ENCODE results near the gene ZNF524. TPM values are rescaled to one million over a fixed set of nuclear protein-coding genes. Genes with fewer than 3 reads are reported as not detected.
"Not testable (repeated sequence)": the region's sequence is repeated elsewhere in the genome, so short reads cannot be mapped to it uniquely, and the experiment has no call there.

Gene ZNF524
- polyA plus RNA-seq, 2 donors = 24.6 to 30.5 TPM

GRCh38 chr19:55566823-55567222 lies 33.3 kb upstream of the ZNF524 start:
- 37 to 41% methylated on average over 9 of the region's 9 CpGs for WGBS, 2 donors
- no peak overlapping the region for H3K27ac ChIP-seq (ENCODE audit: low read depth in 2 of 2, low read length in 1 of 2)

GRCh38 chr19:55567708-55568328 lies 32.3 kb upstream of the ZNF524 start:
- Histone ChIP-seq H3K9me3 (ENCODE audit: control insufficient read depth in 2 of 2, insufficient read depth in 1 of 2, low read depth in 1 of 2, low read length in 1 of 2) (no peaks in the 10 kb centered on the region), H3K27ac (ENCODE audit: low read depth in 2 of 2, low read length in 1 of 2) (no peak overlapping the region), H3K4me3 (ENCODE audit: low read depth in 1 of 2, low read length in 2 of 2) (no peak overlapping the region), H3K27me3 (ENCODE audit: control insufficient read depth in 1 of 2, insufficient read depth in 2 of 2, low read length in 2 of 2) (peaks cover 0 to 3% of the 10 kb centered on the region in 2 donors), H3K36me3 (ENCODE audit: control insufficient read depth in 2 of 2, insufficient read depth in 2 of 2, low read length in 1 of 2) (no peaks in the 10 kb centered on the region), H3K4me1 (ENCODE audit: control insufficient read depth in 2 of 2, insufficient read depth in 2 of 2, low read length in 1 of 2) (no peaks in the 10 kb centered on the region)

More at GRCh38 chr19:55566823-55567222, 33.3 kb upstream of the ZNF524 start:
- Histone ChIP-seq H3K27me3 (ENCODE audit: control insufficient read depth in 1 of 2, insufficient read depth in 2 of 2, low read length in 2 of 2) (peaks cover 0 to 3% of the 10 kb centered on the region in 2 donors), H3K9me3 (ENCODE audit: control insufficient read depth in 2 of 2, insufficient read depth in 1 of 2, low read depth in 1 of 2, low read length in 1 of 2) (no peaks in the 10 kb centered on the region), H3K4me1 (ENCODE audit: control insufficient read depth in 2 of 2, insufficient read depth in 2 of 2, low read length in 1 of 2) (no peaks in the 10 kb centered on the region), H3K36me3 (ENCODE audit: control insufficient read depth in 2 of 2, insufficient read depth in 2 of 2, low read length in 1 of 2) (no peaks in the 10 kb centered on the region), H3K4me3 (ENCODE audit: low read depth in 1 of 2, low read length in 2 of 2) (no peak overlapping the region)

GRCh38 chr19:55569477-55569876 lies 30.6 kb upstream of the ZNF524 start:
- not testable (repeated sequence) for H3K27me3 ChIP-seq (ENCODE audit: control insufficient read depth in 1 of 2, insufficient read depth in 2 of 2, low read length in 2 of 2); H3K4me1 ChIP-seq (ENCODE audit: control insufficient read depth in 2 of 2, insufficient read depth in 2 of 2, low read length in 1 of 2); H3K9me3 ChIP-seq (ENCODE audit: control insufficient read depth in 2 of 2, insufficient read depth in 1 of 2, low read depth in 1 of 2, low read length in 1 of 2); H3K4me3 ChIP-seq (ENCODE audit: low read depth in 1 of 2, low read length in 2 of 2); H3K36me3 ChIP-seq (ENCODE audit: control insufficient read depth in 2 of 2, insufficient read depth in 2 of 2, low read length in 1 of 2); H3K27ac ChIP-seq (ENCODE audit: low read depth in 2 of 2, low read length in 1 of 2)
- 93% methylated on average over 5 of the region's 5 CpGs for WGBS, 2 donors

- not testable (repeated sequence) for H3K36me3 ChIP-seq (ENCODE audit: control insufficient read depth in 2 of 2, insufficient read depth in 2 of 2, low read length in 1 of 2); H3K27me3 ChIP-seq (ENCODE audit: control insufficient read depth in 1 of 2, insufficient read depth in 2 of 2, low read length in 2 of 2)
- WGBS, 2 donors = 74 to 89% methylated on average over 4 to 6 of the region's 6 CpGs
These were observed 26.2 kb upstream of the ZNF524 start for GRCh38 chr19:55573929-55574328.

GRCh38 chr19:55576746-55577145 lies 23.3 kb upstream of the ZNF524 start:
- H3K4me3 ChIP-seq (ENCODE audit: low read depth in 1 of 2, low read length in 2 of 2) = no peak overlapping the region
- WGBS, 2 donors = 89 to 93% methylated on average over 5 of the region's 5 CpGs
- no peaks in the 10 kb centered on the region for H3K27me3 ChIP-seq (ENCODE audit: control insufficient read depth in 1 of 2, insufficient read depth in 2 of 2, low read length in 2 of 2)
- no peak overlapping the region for H3K27ac ChIP-seq (ENCODE audit: low read depth in 2 of 2, low read length in 1 of 2)
- H3K36me3 ChIP-seq (ENCODE audit: control insufficient read depth in 2 of 2, insufficient read depth in 2 of 2, low read length in 1 of 2) = peaks cover 4 to 9% of the 10 kb centered on the region in 2 donors
- H3K9me3 ChIP-seq (ENCODE audit: control insufficient read depth in 2 of 2, insufficient read depth in 1 of 2, low read depth in 1 of 2, low read length in 1 of 2) = no peaks in the 10 kb centered on the region
- H3K4me1 ChIP-seq (ENCODE audit: control insufficient read depth in 2 of 2, insufficient read depth in 2 of 2, low read length in 1 of 2) = peaks cover 0 to 3% of the 10 kb centered on the region in 2 donors

More at GRCh38 chr19:55573929-55574328, 26.2 kb upstream of the ZNF524 start:
- not testable (repeated sequence) for H3K9me3 ChIP-seq (ENCODE audit: control insufficient read depth in 2 of 2, insufficient read depth in 1 of 2, low read depth in 1 of 2, low read length in 1 of 2); H3K4me1 ChIP-seq (ENCODE audit: control insufficient read depth in 2 of 2, insufficient read depth in 2 of 2, low read length in 1 of 2); H3K27ac ChIP-seq (ENCODE audit: low read depth in 2 of 2, low read length in 1 of 2); H3K4me3 ChIP-seq (ENCODE audit: low read depth in 1 of 2, low read length in 2 of 2)

- Histone ChIP-seq H3K4me3 (ENCODE audit: low read depth in 1 of 2, low read length in 2 of 2) (no peak overlapping the region), H3K36me3 (ENCODE audit: control insufficient read depth in 2 of 2, insufficient read depth in 2 of 2, low read length in 1 of 2) (peaks cover 4 to 9% of the 10 kb centered on the region in 2 donors), H3K4me1 (ENCODE audit: control insufficient read depth in 2 of 2, insufficient read depth in 2 of 2, low read length in 1 of 2) (peaks cover 0 to 4% of the 10 kb centered on the region in 2 donors), H3K9me3 (ENCODE audit: control insufficient read depth in 2 of 2, insufficient read depth in 1 of 2, low read depth in 1 of 2, low read length in 1 of 2) (no peaks in the 10 kb centered on the region), H3K27me3 (ENCODE audit: control insufficient read depth in 1 of 2, insufficient read depth in 2 of 2, low read length in 2 of 2) (no peaks in the 10 kb centered on the region), H3K27ac (ENCODE audit: low read depth in 2 of 2, low read length in 1 of 2) (no peak overlapping the region)
- whole genome bisulfite sequencing, 2 donors = 95 to 96% methylated on average over 78 to 83 of the region's 83 CpGs
These were observed 21.9 kb upstream of the ZNF524 start for GRCh38 chr19:55578031-55578760.

- Histone ChIP-seq H3K36me3 (ENCODE audit: control insufficient read depth in 2 of 2, insufficient read depth in 2 of 2, low read length in 1 of 2) (peaks cover 4 to 9% of the 10 kb centered on the region in 2 donors), H3K4me3 (ENCODE audit: low read depth in 1 of 2, low read length in 2 of 2) (peak overlapping the region in 1 of 2 donors; percentile 68), H3K27me3 (ENCODE audit: control insufficient read depth in 1 of 2, insufficient read depth in 2 of 2, low read length in 2 of 2) (no peaks in the 10 kb centered on the region), H3K4me1 (ENCODE audit: control insufficient read depth in 2 of 2, insufficient read depth in 2 of 2, low read length in 1 of 2) (peaks cover 0 to 4% of the 10 kb centered on the region in 2 donors), H3K9me3 (ENCODE audit: control insufficient read depth in 2 of 2, insufficient read depth in 1 of 2, low read depth in 1 of 2, low read length in 1 of 2) (no peaks in the 10 kb centered on the region), H3K27ac (ENCODE audit: low read depth in 2 of 2, low read length in 1 of 2) (no peak overlapping the region)
- WGBS, 2 donors = 93 to 94% methylated on average over 76 to 90 of the region's 90 CpGs
These were observed 21.0 kb upstream of the ZNF524 start for GRCh38 chr19:55578761-55579747.

GRCh38 chr19:55579766-55580621 lies 20.1 kb upstream of the ZNF524 start:
- H3K27me3 ChIP-seq (ENCODE audit: control insufficient read depth in 1 of 2, insufficient read depth in 2 of 2, low read length in 2 of 2) = no peaks in the 10 kb centered on the region
- H3K4me1 ChIP-seq (ENCODE audit: control insufficient read depth in 2 of 2, insufficient read depth in 2 of 2, low read length in 1 of 2) = peaks cover 0 to 4% of the 10 kb centered on the region in 2 donors
- H3K36me3 ChIP-seq (ENCODE audit: control insufficient read depth in 2 of 2, insufficient read depth in 2 of 2, low read length in 1 of 2) = peaks cover 4 to 9% of the 10 kb centered on the region in 2 donors
- peak overlapping the region; percentile 68 to 86 for H3K4me3 ChIP-seq (ENCODE audit: low read depth in 1 of 2, low read length in 2 of 2)
- H3K9me3 ChIP-seq (ENCODE audit: control insufficient read depth in 2 of 2, insufficient read depth in 1 of 2, low read depth in 1 of 2, low read length in 1 of 2) = no peaks in the 10 kb centered on the region
- WGBS, 2 donors = 11 to 12% methylated on average over 18 to 20 of the region's 20 CpGs
- peak overlapping the region; percentile 76 to 83 for H3K27ac ChIP-seq (ENCODE audit: low read depth in 2 of 2, low read length in 1 of 2)

All from esophagus (tissue), 2 donors.